ENCODE data around the gene CREBBP.

DNA sequence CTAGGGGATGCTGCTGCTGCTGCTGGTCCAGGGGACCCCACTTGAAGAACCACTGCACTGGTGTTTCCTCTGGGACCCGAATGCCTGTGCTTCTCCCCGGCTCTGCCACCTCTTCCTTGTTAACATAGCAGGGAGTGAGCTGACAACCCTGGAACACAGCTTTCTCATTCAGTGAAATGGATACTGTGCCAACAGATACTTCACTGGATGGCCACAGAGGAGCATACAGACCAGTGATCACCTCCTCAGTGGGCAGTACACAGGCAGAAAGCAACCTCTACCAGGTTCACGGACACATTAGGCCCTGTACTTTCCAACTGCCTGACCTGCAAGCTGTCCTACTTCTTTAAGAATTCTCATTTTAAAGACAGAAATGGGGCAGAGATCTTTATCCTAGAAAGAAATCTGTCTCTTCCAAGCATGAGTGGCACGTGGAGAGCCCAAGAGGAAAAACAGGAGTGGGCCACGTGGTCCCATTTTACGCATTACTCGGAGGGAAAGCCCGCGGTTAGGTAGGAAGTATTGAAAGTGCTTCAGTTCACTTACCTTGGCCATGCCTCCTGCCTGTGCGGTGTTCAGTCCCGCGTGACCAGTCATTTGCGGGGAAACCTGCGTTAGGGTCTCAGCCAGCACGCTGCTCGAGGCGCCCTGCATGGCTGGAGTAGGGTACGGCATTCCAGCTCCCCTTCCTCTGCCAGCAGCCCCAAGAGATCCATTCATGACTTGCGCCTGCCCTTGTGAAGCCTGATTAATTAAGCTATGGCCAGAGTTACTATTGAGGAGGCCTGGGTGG, 30.6 kb downstream of the CREBBP start:
- TF ChIP-seq POLR2A (IDR thresholded peaks at IDR 0.05; ENCODE audit: low read depth, low read length) (no peak), POLR2AphosphoS5 (IDR thresholded peaks at IDR 0.05; ENCODE audit: low read depth, low read length) (no peak), TAF1 (IDR thresholded peaks at IDR 0.05; ENCODE audit: borderline replicate concordance, low read depth, low read length) (no peak)
